Stimulated activated naive CD8-positive, alpha-beta T cell treated with anti-CD3 and anti-CD28 coated beads, Interleukin-15, amount 100 ng/mL, for 72 hours (primary cell): ENCODE measurements around the gene TBCC.
A peak's percentile ranks its signal among the peaks of the same experiment; 100 is the strongest.

Experiments used
- ATAC-seq: fragments of 150-1000 bp; cut with Tn5 transposase; 2 replicates; pipeline ENCODE4 v1.10.0; 2021; ENCODE audit warnings: mild to moderate bottlenecking, moderate library complexity
- DNase-seq, 2 donors: peaks; one replicate each; pipeline ENCODE4 v3.0.0; 2021 to 2022
- H3K27ac Mint-ChIP-seq, 2 donors: one replicate each; pipeline ENCODE4 v1.8.0; 2022; ENCODE audit warnings: mild to moderate bottlenecking in 2 of 2, mixed read lengths in 2 of 2, moderate library complexity in 2 of 2
- H3K27me3 Mint-ChIP-seq: one replicate; pipeline ENCODE4 v1.8.0; 2022; ENCODE audit warnings: mixed read lengths
- H3K4me1 Mint-ChIP-seq: one replicate; pipeline ENCODE4 v1.8.0; 2022; ENCODE audit warnings: mild to moderate bottlenecking, mixed read lengths
- H3K4me3 Mint-ChIP-seq, 2 donors: one replicate each; pipeline ENCODE4 v1.8.0; 2022; ENCODE audit warnings: mild to moderate bottlenecking in 2 of 2, mixed read lengths in 2 of 2, moderate library complexity in 1 of 2
- H3K9me3 Mint-ChIP-seq, 2 donors: one replicate each; pipeline ENCODE4 v1.8.0; 2022; ENCODE audit warnings: mixed read lengths in 2 of 2

Gene TBCC

DNA sequence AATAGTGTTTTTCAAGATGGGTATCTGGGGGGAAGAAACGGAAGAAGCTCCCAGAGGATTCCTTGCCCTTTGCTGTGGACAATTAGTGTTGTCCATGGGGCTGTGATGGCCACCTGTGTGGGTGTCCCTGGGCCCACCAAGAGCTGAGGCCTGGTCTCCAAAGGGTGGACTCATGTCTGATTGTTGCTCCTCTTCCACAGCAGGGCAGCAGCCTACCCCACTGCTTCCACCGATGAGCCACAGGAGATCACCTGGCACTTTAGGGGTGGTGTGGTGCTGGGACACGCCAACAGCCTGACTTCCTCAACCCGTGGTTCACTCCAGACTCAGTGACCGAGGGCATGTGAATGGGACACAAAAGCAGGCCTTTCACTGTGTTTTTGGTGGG is 48.6 kb downstream of the TBCC start:
- H3K27ac Mint-ChIP-seq = no peak overlapping the region

GRCh38 chr6:42696526-42697267 is 49.2 kb downstream of the TBCC start:
- H3K4me1 Mint-ChIP-seq = peaks cover 31% of the 10 kb centered on the region
- no peak for ATAC-seq
- DNase-seq = no peak
- no peaks in the 10 kb centered on the region for H3K9me3 Mint-ChIP-seq
- H3K4me3 Mint-ChIP-seq = no peak overlapping the region
- no peak overlapping the region for H3K27ac Mint-ChIP-seq
- H3K27me3 Mint-ChIP-seq = no peaks in the 10 kb centered on the region

More for the DNA sequence above, 48.6 kb downstream of the TBCC start:
- peaks cover 28% of the 10 kb centered on the region for H3K4me1 Mint-ChIP-seq
- no peak for DNase-seq
- no peak for ATAC-seq
- H3K27me3 Mint-ChIP-seq = no peaks in the 10 kb centered on the region
- no peaks in the 10 kb centered on the region for H3K9me3 Mint-ChIP-seq
- H3K4me3 Mint-ChIP-seq = no peak overlapping the region

- Mint-ChIP-seq H3K4me1 (peaks cover 49% of the 10 kb centered on the region), H3K27me3 (no peaks in the 10 kb centered on the region), H3K9me3 (no peaks in the 10 kb centered on the region), H3K27ac (peak overlapping the region in 1 of 2 donors; percentile 72), H3K4me3 (peak overlapping the region in 1 of 2 donors; percentile 21)
- no peak for ATAC-seq
- no peak for DNase-seq
Measured at GRCh38 chr6:42694586-42694985, 51.3 kb downstream of the TBCC start.
